HEK293 (cell line): ENCODE data around the gene INTS7.

Experiments used
- CTCF ChIA-PET: fragments of 350-600 bp; formaldehyde crosslinking; extraction: SDS; loops from one replicate; lab custom pipeline; 2021; ENCODE audit warnings: antibody characterized with exemption; lab: Yijun Ruan, JAX
- POLR2A ChIA-PET: fragments of 300-600 bp; formaldehyde crosslinking; extraction: SDS; loops from one replicate; lab custom pipeline; 2020; ENCODE audit warnings: antibody characterized with exemption, inconsistent platforms; lab: Yijun Ruan, JAX
- H3K27ac ChIP-seq: fragments of 200-500 bp; sonication (Bioruptor generic); 2 replicates; pipeline ENCODE4 v1.5.1; 2014; ENCODE audit warnings: low read depth, low read length, control low read depth, inconsistent platforms; ENCODE audit errors: extremely low read depth
- H3K36me3 ChIP-seq, 2 experiments: fragments of 200-500 bp in 1 of 2; sonication (Bioruptor generic) in 1 of 2; 1 replicate in 1 of 2; 2 replicates in 1 of 2; pipeline ENCODE4 v1.5.1; 2014 to 2017; ENCODE audit warnings: inconsistent platforms in 2 of 2, low read length in 2 of 2; ENCODE audit not compliant: control insufficient read depth in 2 of 2, insufficient read depth in 1 of 2
- H3K4me1 ChIP-seq: fragments of 200-500 bp; sonication (Bioruptor generic); 2 replicates; pipeline ENCODE4 v1.5.1; 2014; ENCODE audit warnings: mild to moderate bottlenecking, low read length, inconsistent platforms; ENCODE audit not compliant: control insufficient read depth, insufficient read depth
- H3K4me3 ChIP-seq: 2 replicates; pipeline ENCODE4 v1.5.1; 2011; ENCODE audit warnings: low read depth, mild to moderate bottlenecking, control low read depth, low read length, moderate library complexity
- H3K9me3 ChIP-seq: fragments of 200-500 bp; sonication (Bioruptor generic); 2 replicates; pipeline ENCODE4 v1.5.1; 2014; ENCODE audit warnings: low read depth, low read length, inconsistent platforms; ENCODE audit not compliant: control insufficient read depth, insufficient read depth
- GLIS1 ChIP-seq: fragments of 450-650 bp; formaldehyde crosslinking; IDR thresholded peaks from 2 replicates; pipeline ENCODE4 v1.5.1; 2016; ENCODE audit warnings: missing biosample characterization, missing genetic modification characterization
- KLF16 ChIP-seq: fragments of 450-650 bp; formaldehyde crosslinking; IDR thresholded peaks from 2 replicates; pipeline ENCODE4 v1.5.1; 2017; ENCODE audit warnings: missing biosample characterization, missing genetic modification characterization
- PRDM2 ChIP-seq: fragments of 450-650 bp; formaldehyde crosslinking; IDR thresholded peaks from 2 replicates; pipeline ENCODE4 v1.5.1; 2016; ENCODE audit warnings: missing biosample characterization, missing genetic modification characterization, borderline replicate concordance
- ZBTB8A ChIP-seq: fragments of 450-650 bp; formaldehyde crosslinking; IDR thresholded peaks from 2 replicates; pipeline ENCODE4 v1.5.1; 2016; ENCODE audit warnings: missing biosample characterization, missing genetic modification characterization
- ZNF362 ChIP-seq: fragments of 450-650 bp; formaldehyde crosslinking; IDR thresholded peaks from 2 replicates; pipeline ENCODE4 v1.5.1; 2016; ENCODE audit warnings: missing biosample characterization, missing genetic modification characterization
- ZNF561 ChIP-seq: fragments of 450-650 bp; IDR thresholded peaks from 2 replicates; pipeline ENCODE4 v1.5.1; 2018; ENCODE audit warnings: missing biosample characterization, missing genetic modification characterization, borderline replicate concordance
- ZNF610 ChIP-seq: fragments of 450-650 bp; formaldehyde crosslinking; IDR thresholded peaks from 2 replicates; pipeline ENCODE4 v1.5.1; 2016; ENCODE audit warnings: missing biosample characterization, missing genetic modification characterization, borderline replicate concordance
- ZNF623 ChIP-seq: fragments of 450-650 bp; formaldehyde crosslinking; IDR thresholded peaks from 2 replicates; pipeline ENCODE4 v1.5.1; 2016; ENCODE audit warnings: missing biosample characterization, missing genetic modification characterization
- ZNF639 ChIP-seq: fragments of 450-650 bp; formaldehyde crosslinking; IDR thresholded peaks from 2 replicates; pipeline ENCODE4 v1.5.1; 2016; ENCODE audit warnings: missing biosample characterization, missing genetic modification characterization
- ZNF645 ChIP-seq: fragments of 450-650 bp; formaldehyde crosslinking; IDR thresholded peaks from 2 replicates; pipeline ENCODE4; 2016; ENCODE audit warnings: missing biosample characterization, missing genetic modification characterization
- ZNF654 ChIP-seq: fragments of 450-650 bp; formaldehyde crosslinking; IDR thresholded peaks from 2 replicates; pipeline ENCODE4 v1.5.1; 2016; ENCODE audit warnings: low read depth, missing biosample characterization, missing genetic modification characterization
- ZNF658 ChIP-seq: fragments of 450-650 bp; formaldehyde crosslinking; IDR thresholded peaks from 2 replicates; pipeline ENCODE4; 2016; ENCODE audit warnings: missing biosample characterization, missing genetic modification characterization
- ZNF670 ChIP-seq: fragments of 450-650 bp; formaldehyde crosslinking; IDR thresholded peaks from 2 replicates; pipeline ENCODE4 v1.5.1; 2016; ENCODE audit warnings: missing biosample characterization, missing genetic modification characterization, low read depth
- ZNF677 ChIP-seq: fragments of 450-650 bp; IDR thresholded peaks from 2 replicates; pipeline ENCODE4 v1.5.0; 2018; ENCODE audit warnings: missing biosample characterization, mild to moderate bottlenecking, missing genetic modification characterization, moderate library complexity

The INTS7 gene

GRCh38 chr1:212055333-212055732, 20.0 kb upstream of the INTS7 start:
- ChIA-PET CTCF (no interaction called here), POLR2A (no interaction called here)
- Histone ChIP-seq H3K4me1 (no peaks in the 10 kb centered on the region), H3K36me3 (peaks cover 41 to 56% of the 10 kb centered on the region in 2 experiments), H3K9me3 (no peaks in the 10 kb centered on the region), H3K4me3 (no peak overlapping the region), H3K27ac (no peak overlapping the region)
- TF ChIP-seq ZNF645 (tag by site-specific recombination) (no peak), ZNF670 (tag by site-specific recombination) (no peak), ZBTB8A (no peak), ZNF658 (tag by site-specific recombination) (no peak), GLIS1 (tag by site-specific recombination) (no peak), KLF16 (no peak), ZNF639 (no peak), ZNF610 (tag by site-specific recombination) (no peak), ZNF362 (tag by site-specific recombination) (no peak), ZNF654 (tag by site-specific recombination) (no peak), ZNF561 (tag by site-specific recombination) (no peak), PRDM2 (tag by site-specific recombination) (no peak), ZNF623 (tag by site-specific recombination) (no peak)

GRCh38 chr1:212053993-212054392, 18.6 kb upstream of the INTS7 start:
- POLR2A ChIA-PET: no interaction called here
- CTCF ChIA-PET: no interaction called here
- Histone ChIP-seq H3K4me3 (no peak overlapping the region), H3K27ac (no peak overlapping the region), H3K4me1 (no peaks in the 10 kb centered on the region), H3K36me3 (peaks cover 54 to 69% of the 10 kb centered on the region in 2 experiments), H3K9me3 (no peaks in the 10 kb centered on the region)
- no peak for TF ChIP-seq ZNF623 (tag by site-specific recombination)
- TF ChIP-seq ZNF677 (tag by site-specific recombination): peak; percentile 66; the same call in 1 of the 2 replicates
